GM12892 (cell line): ENCODE data around the gene FAM193A.
"Not testable (repeated sequence)": the region's sequence is repeated elsewhere in the genome, so short reads cannot be mapped to it uniquely, and the experiment has no call there.

Source experiments
- DNase-seq: peaks from one replicate; pipeline ENCODE4 v3.0.0; 2011; ENCODE audit not compliant: insufficient read length
- FAIRE-seq: peaks from 2 replicates; lab custom pipeline; 2011; peaks lifted over from hg19 to GRCh38; lab: Jason Lieb, UNC
- POLR2A ChIP-seq: IDR thresholded peaks from 2 replicates; pipeline ENCODE4 v1.6.1; 2011; ENCODE audit warnings: low read depth, low read length, control low read depth
- POLR2AphosphoS5 ChIP-seq: IDR thresholded peaks from 2 replicates; pipeline ENCODE4 v1.6.1; 2011; ENCODE audit warnings: low read depth, low read length, control low read depth
- TAF1 ChIP-seq: IDR thresholded peaks from 2 replicates; pipeline ENCODE4 v1.6.1; 2011; ENCODE audit warnings: low read depth, mild to moderate bottlenecking, control low read depth, low read length, borderline replicate concordance

The FAM193A gene

GRCh38 chr4:2767705-2768074 lies 231.2 kb downstream of the FAM193A start:
- FAIRE-seq, result no peak
- no peak for TF ChIP-seq POLR2AphosphoS5
- no peak for TF ChIP-seq TAF1
- TF ChIP-seq POLR2A, result no peak

DNA sequence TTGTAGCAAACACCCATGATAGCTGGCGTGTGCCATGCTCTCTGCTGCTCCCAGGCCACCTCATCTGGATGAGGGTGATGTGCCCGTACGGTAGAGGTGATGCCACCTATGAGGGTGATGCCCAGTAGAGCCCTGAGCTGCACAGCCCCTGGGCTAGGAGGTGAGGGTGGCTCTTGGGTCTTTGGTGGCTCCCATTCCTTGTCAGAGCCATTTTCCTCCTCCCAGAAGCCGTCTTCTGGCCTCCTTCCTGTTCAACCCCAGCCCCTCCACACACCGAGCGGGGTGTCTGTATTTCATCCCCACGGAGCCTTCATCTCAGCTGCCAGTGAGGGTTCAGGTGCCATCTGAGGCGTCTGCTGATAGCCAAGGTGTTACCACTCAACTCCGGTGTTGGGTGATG lies 231.7 kb downstream of the FAM193A start:
- FAIRE-seq, result no peak
- no peak for TF ChIP-seq POLR2AphosphoS5
- no peak for TF ChIP-seq TAF1
- no peak for TF ChIP-seq POLR2A
- DNase-seq, result no peak

More at GRCh38 chr4:2767705-2768074, 231.2 kb downstream of the FAM193A start:
- DNase-seq, result no peak

DNA sequence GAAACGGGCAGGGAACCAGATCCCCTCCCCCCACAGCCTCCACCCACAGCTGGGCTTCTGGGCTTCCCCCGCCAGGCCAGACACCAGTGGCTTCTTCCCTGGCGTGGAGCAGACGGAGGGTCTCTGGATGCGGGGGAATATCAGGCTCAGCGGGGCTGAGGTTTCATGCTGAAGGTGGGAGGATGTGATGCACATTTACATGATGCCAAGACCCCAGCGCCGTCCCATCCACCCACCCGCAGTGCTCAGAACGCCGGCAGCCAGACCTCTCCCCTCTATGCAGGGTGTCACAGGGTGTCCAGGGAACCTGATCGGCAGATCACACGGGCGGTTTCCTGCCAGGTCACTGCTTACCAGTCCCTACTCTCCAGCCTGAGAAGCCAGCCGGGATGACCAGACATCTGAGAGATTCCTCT lies 232.5 kb downstream of the FAM193A start:
- TF ChIP-seq POLR2A, result no peak
- TF ChIP-seq TAF1, result no peak
- no peak for TF ChIP-seq POLR2AphosphoS5
- FAIRE-seq, result no peak

GRCh38 chr4:2771264-2771663 lies 234.8 kb downstream of the FAM193A start:
- DNase-seq, result no peak
- TF ChIP-seq TAF1, result no peak
- TF ChIP-seq POLR2A, result no peak
- no peak for TF ChIP-seq POLR2AphosphoS5
- no peak for FAIRE-seq

More for the DNA sequence above, 232.5 kb downstream of the FAM193A start:
- DNase-seq, result no peak

DNA sequence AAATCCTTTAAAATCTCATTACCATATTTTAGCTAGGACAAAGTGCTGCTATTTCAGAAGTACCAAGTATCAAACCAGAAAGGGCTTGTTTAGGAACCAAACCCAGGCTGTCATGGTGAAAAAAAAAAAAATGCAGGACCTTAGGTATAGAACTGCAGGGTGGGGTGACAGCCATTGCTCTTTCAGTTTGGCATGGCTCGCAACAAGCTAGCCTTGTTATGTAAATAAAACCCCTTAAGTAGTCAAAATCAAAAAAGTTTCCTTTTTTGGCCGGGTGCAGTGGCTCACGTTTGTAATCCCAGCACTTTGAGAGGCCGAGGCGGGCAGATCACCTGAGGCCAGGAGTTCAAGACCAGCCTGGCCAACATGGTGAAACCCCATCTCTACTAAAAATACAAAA lies 244.2 kb downstream of the FAM193A start:
- not testable (repeated sequence) for DNase-seq, FAIRE-seq

- TF ChIP-seq POLR2AphosphoS5 (no peak), POLR2A (no peak)
- DNase-seq, result no peak
- no peak for FAIRE-seq
Measured at GRCh38 chr4:2781911-2782310, 245.5 kb downstream of the FAM193A start.
